ENCODE data around the gene NAE1.
"Not testable (repeated sequence)": the region's sequence is repeated elsewhere in the genome, so short reads cannot be mapped to it uniquely, and the experiment has no call there.

Gene NAE1

DNA sequence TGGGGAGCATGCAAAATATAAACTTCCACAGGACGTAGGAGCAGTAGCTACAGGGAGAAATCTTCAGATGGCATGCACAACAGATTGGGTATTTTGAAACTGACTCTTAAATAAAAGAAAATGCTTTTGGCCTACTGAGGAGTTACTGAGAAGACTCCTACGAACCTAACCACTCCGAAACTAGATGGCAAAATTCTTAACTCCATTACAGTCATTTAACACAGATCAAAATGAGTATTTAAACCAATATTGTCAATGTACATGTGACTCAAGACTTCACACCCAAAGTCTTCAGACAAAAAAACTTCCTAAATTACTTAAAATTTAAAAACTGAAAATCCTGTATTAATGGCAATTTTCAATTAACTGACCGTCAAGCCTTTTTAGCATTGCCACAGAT is 21.0 kb downstream of the NAE1 start:
- no peak for DNase-seq (ENCODE audit: low read depth in 4 of 4, low spot score in 1 of 4)

DNA sequence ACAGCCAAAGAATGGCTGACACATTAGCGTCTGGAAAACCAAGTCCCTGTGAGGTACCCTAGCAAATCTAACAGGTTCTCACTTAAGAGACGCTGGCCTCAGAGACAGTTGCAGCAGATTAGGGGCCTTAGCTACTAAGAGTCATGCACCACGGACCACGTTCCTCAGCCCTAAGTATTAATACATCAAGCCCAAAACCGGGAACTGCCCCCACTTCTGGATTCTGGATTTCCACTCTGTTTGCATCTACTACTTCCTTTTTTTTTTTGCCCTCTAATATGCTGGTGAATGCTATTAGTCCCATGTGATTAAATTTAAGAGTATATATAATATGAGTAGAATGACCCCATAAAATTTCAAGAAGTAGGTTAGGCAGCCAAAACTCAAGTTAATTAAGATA is 28.6 kb downstream of the NAE1 start:
- no peak for DNase-seq (ENCODE audit: low read depth in 4 of 4, low spot score in 1 of 4)

DNA sequence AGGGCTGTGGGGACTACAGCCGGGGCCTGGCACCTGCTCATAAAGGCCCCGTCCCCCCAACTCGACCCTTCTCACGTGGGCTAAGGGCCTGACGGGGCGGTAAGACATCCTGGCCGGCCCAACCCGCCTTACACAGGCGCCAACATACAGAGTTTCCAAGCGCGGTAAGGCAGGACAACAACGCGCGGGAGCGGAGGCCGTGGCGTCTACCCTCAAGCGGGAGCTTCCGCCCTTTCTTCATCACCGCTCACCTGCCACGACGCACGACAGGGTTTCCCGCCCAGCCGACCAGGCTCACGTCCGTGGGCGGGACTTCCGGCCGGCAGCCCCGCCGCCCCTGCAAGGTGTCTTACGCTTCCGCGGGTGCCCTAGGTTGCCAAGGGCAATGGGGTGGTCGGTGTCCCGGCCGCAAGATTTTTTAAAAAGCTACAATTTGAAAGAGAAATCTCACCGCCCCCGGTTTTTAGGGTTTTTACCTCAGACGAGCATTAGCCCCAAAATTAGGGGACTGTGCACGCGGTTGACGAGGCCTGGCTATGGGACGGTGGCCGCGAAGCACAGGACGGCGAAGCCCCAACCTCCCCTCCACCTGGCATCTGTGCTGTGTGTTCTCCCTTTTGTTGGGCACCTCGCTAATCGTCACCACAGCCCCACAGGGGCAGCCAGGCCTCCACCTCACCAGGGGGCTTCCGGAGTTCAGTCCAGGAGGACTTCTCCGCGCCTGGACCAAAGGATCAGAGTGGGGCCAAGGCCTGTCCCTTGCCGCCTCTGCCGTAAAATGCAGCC is 29.3 kb downstream of the NAE1 start, which contains the start of gene TERB1:
Gene TERB1 (minus strand): TSS at position 265 of the 786 bp plus-strand sequence. CDS start 4,786 bp downstream, outside the sequence.
- no peak for DNase-seq (ENCODE audit: low read depth in 4 of 4, low spot score in 1 of 4)

GRCh38 chr16:66800856-66801255 is 29.9 kb downstream of the NAE1 start:
- DNase-seq (ENCODE audit: low read depth in 4 of 4, low spot score in 1 of 4) = no peak

- DNase-seq (ENCODE audit: low read depth in 4 of 4, low spot score in 1 of 4) = no peak
Observed at GRCh38 chr16:66798161-66798560, 32.6 kb downstream of the NAE1 start.

DNA sequence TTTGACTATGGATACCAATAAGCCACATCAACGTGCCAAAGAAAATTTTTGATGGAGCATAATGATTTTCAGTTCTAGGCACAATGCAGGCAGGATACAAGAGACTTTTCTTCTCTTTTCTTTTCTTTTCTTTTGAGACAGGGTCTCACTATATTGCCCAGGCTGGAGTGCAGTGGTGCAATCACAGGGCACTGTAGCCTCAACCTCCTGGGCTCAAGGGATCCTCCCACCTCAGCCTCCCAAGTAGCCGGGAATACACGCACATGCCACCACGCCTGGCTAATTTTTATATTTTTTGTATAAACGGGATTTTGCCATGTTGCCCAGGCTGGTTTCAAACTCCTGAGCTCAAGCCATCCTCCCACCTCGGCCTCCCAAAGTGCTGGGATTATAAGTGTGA is 36.8 kb downstream of the NAE1 start:
- not testable (repeated sequence) for DNase-seq (ENCODE audit: low read depth in 4 of 4, low spot score in 1 of 4)

- no peak for DNase-seq (ENCODE audit: low read depth in 4 of 4, low spot score in 1 of 4)
Observed at GRCh38 chr16:66790130-66790733, 40.5 kb downstream of the NAE1 start.

DNA sequence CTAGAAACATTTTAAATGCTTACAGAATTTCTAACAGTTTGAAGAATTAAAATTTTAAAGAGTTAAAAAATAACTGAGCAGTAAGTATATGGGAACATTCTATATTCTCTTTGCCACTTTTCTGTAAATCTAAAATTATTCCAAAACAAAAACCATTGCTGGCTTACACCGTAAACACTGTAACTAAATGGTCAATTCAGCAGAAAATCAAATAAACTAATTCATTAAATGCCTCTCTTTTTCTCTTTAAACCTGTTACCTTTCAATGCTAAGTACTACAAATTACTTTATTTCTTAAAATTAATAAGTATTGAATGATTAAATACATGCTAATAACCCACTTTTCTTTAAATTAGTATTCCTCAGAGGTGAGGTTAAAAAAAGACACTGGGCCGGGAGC is 43.3 kb downstream of the NAE1 start:
- no peak for DNase-seq (ENCODE audit: low read depth in 4 of 4, low spot score in 1 of 4)

DNA sequence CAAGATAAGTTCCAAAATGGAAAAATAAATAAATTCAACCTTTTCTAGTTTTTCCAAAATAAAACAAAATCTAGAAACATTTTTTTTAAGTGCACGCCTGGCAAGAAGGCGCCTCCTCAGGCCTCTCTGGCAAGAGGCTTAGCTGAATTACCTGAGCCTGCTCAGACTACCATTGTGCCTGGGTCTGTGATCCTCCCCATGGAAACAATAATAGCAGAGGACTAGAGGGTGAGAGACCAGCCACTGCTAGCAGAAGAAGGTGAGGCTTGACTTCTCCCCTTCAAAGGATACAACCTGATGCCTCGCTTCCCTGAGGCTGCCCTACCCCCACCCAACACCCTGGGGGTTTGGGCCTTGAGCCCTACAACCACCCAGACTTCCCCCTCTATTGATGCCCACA is 44.2 kb downstream of the NAE1 start:
- no peak for DNase-seq (ENCODE audit: low read depth in 4 of 4, low spot score in 1 of 4)

GRCh38 chr16:66776457-66776856 is 54.3 kb downstream of the NAE1 start:
- no peak for DNase-seq (ENCODE audit: low read depth in 4 of 4, low spot score in 1 of 4)

DNA sequence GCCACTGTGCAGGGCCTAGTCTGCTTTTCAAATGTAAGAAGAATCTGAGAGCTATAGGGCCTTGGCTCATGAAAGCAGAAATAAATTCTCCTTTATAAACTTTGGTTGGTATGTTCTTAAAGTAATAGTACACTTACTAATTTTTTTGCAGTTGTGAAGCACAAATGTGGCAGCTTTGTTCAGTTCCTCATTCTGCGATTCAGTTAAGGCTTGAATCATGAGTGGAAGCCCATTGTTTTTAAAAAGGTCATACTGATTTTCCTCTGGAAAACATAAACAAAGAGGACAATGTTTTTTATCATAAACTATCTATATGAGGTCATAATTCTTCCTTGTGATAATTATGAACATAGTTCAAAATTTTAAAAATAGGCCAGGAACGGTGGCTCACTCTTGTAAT is 55.8 kb downstream of the NAE1 start:
- DNase-seq (ENCODE audit: low read depth in 4 of 4, low spot score in 1 of 4) = no peak

DNA sequence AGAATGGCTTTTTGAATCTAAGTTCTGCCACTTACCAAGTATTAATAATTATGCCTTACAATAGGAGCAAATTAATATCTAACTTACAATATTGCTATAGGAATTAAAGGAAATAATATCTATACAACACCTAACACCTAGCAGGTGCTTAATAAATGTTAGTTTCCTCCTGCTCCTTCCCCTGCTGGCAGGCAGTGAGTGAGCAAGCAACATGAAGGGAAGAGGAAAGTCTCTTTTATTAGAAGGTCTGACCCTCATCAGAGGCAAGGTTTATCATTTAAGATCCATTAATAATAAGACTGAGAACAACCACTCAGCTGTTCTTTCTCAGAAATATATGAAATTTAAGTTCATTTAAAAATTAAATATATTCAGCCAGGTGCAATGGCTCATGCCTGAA is 72.7 kb downstream of the NAE1 start:
- no peak for DNase-seq (ENCODE audit: low read depth in 4 of 4, low spot score in 1 of 4)

DNA sequence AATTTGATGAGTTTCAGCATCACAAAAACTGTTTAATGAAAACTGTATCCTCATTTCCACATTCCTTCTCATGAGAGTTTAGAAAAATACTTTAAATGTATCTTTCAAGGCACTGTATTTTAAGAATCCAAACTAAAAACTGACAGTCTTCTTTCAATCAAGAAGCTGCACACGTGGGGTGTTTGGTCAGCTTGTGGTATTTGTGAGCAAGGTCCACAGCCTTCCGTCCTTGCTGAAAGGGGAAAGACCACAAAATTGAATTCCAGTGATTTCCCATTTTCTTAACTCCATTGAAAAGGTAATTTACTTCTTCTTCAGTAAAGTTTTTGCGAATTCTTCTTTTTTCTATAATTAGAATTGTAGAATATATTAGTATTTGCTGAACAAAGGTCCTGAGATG is 76.0 kb downstream of the NAE1 start:
- DNase-seq (ENCODE audit: low read depth in 4 of 4, low spot score in 1 of 4) = no peak

- no peak for DNase-seq (ENCODE audit: low read depth in 4 of 4, low spot score in 1 of 4)
Observed at GRCh38 chr16:66754211-66754610, 76.6 kb downstream of the NAE1 start.

DNA sequence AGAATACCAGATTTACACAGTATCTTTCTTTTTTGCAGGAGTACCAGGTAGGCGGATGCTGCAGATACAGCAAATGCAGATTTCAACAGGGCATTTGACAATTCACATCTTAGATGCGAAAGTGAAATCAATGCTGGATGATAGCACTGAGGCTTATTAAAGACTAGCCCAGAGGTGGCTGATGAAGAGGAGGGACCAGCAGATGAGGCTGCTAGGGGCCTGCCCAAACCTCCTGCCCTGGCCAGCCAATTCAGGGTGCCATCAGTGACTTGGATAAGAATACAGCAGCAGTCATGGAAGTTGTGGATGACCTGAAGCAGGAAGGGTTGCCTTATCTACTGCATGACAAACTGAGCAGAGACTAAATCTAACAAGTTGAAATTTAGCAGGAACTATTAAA is 77.8 kb downstream of the NAE1 start:
- DNase-seq (ENCODE audit: low read depth in 4 of 4, low spot score in 1 of 4) = no peak

All from stimulated activated CD4-positive, alpha-beta T cell treated with anti-CD3 and anti-CD28 coated beads, Interleukin-1b, Interleukin-23, amount 100 ng/mL, for 24 hours (primary cell).